Stimulated activated CD4-positive, alpha-beta T cell treated with anti-CD3 and anti-CD28 coated beads, Interleukin-12 subunit alpha, Interleukin-12 subunit beta, amount 100 ng/mL, for 48 hours (primary cell): Measurements from ENCODE around the gene SLCO2B1.

Experiments
- DNase-seq, 3 donors: peaks; one replicate each; pipeline ENCODE4 v3.0.0-alpha.2; 2020; ENCODE audit warnings: low read depth in 2 of 3, low spot score in 1 of 3

The SLCO2B1 gene

GRCh38 chr11:75160880-75161279 lies 10.0 kb downstream of the SLCO2B1 start:
- no peak for DNase-seq

GRCh38 chr11:75161506-75162095 lies 10.7 kb downstream of the SLCO2B1 start:
- DNase-seq = no peak

GRCh38 chr11:75162954-75163353 lies 12.0 kb downstream of the SLCO2B1 start:
- DNase-seq = no peak

- no peak for DNase-seq
Observed at GRCh38 chr11:75163921-75164849, 13.3 kb downstream of the SLCO2B1 start.

- DNase-seq = no peak
Observed at GRCh38 chr11:75165721-75166120, 14.8 kb downstream of the SLCO2B1 start.

- DNase-seq = no peak
Observed at GRCh38 chr11:75166791-75167190, 15.9 kb downstream of the SLCO2B1 start.

- DNase-seq = no peak
Observed at GRCh38 chr11:75167617-75168016, 16.7 kb downstream of the SLCO2B1 start.

- no peak for DNase-seq
Observed at GRCh38 chr11:75169101-75169885, 18.4 kb downstream of the SLCO2B1 start.

GRCh38 chr11:75170516-75171201 lies 19.8 kb downstream of the SLCO2B1 start:
- DNase-seq = no peak

- no peak for DNase-seq
Observed at GRCh38 chr11:75173336-75173735, 22.4 kb downstream of the SLCO2B1 start.

- peak in 1 of 3 donors; percentile 1 for DNase-seq
Observed at GRCh38 chr11:75174781-75175370, 24.0 kb downstream of the SLCO2B1 start.

- no peak for DNase-seq
Observed at GRCh38 chr11:75182664-75183063, 31.8 kb downstream of the SLCO2B1 start.

GRCh38 chr11:75184051-75184450 lies 33.1 kb downstream of the SLCO2B1 start:
- DNase-seq = no peak

- no peak for DNase-seq
Observed at GRCh38 chr11:75184757-75185425, 34.0 kb downstream of the SLCO2B1 start.

- DNase-seq = no peak
Observed at GRCh38 chr11:75185866-75186265, 35.0 kb downstream of the SLCO2B1 start.

GRCh38 chr11:75186999-75187398 lies 36.1 kb downstream of the SLCO2B1 start:
- no peak for DNase-seq

- DNase-seq = no peak
Observed at GRCh38 chr11:75188671-75189070, 37.8 kb downstream of the SLCO2B1 start.

- DNase-seq = no peak
Observed at GRCh38 chr11:75189108-75189507, 38.2 kb downstream of the SLCO2B1 start.

GRCh38 chr11:75189911-75190310 lies 39.0 kb downstream of the SLCO2B1 start:
- no peak for DNase-seq

GRCh38 chr11:75190652-75191329 lies 39.9 kb downstream of the SLCO2B1 start:
- no peak for DNase-seq
